Fibroblast of lung (primary cell): ENCODE measurements around the gene OTOP1. TPM values are rescaled to one million over a fixed set of nuclear protein-coding genes. Genes with fewer than 3 reads are reported as not detected.
"Not testable (repeated sequence)": the region's sequence is repeated elsewhere in the genome, so short reads cannot be mapped to it uniquely, and the experiment has no call there.

ENCODE experiments used
- DNase-seq, 2 donors: peaks; one replicate each; pipeline versions ENCODE4 v3.0.0 to v3.0.0-alpha.2; 2010; ENCODE audit warnings: low read depth in 2 of 2
- H2AFZ ChIP-seq: 2 replicates; pipeline ENCODE4 v1.5.1; 2012; ENCODE audit warnings: low read length, control low read depth, inconsistent platforms
- H3K27ac ChIP-seq: 2 replicates; pipeline ENCODE4 v1.5.1; 2011; ENCODE audit warnings: low read length, control low read depth; ENCODE audit not compliant: insufficient read depth
- H3K27me3 ChIP-seq: 2 replicates; pipeline ENCODE4 v1.5.1; 2011; ENCODE audit warnings: mild to moderate bottlenecking, low read length; ENCODE audit not compliant: control insufficient read depth, insufficient read depth
- H3K36me3 ChIP-seq: 2 replicates; pipeline ENCODE4 v1.5.1; 2011; ENCODE audit warnings: low read length; ENCODE audit not compliant: control insufficient read depth, insufficient read depth
- H3K4me1 ChIP-seq: 2 replicates; pipeline ENCODE4 v1.5.1; 2011; ENCODE audit warnings: low read length; ENCODE audit not compliant: control insufficient read depth, insufficient read depth; ENCODE audit errors: extremely low read depth
- H3K4me2 ChIP-seq: 2 replicates; pipeline ENCODE4 v1.5.1; 2011; ENCODE audit warnings: low read length, control low read depth; ENCODE audit not compliant: insufficient read depth; ENCODE audit errors: extremely low read depth
- H3K4me3 ChIP-seq, 4 experiments: fragments of 200-600 bp in 1 of 4; sonication (generic) in 1 of 4; replicated peaks in 1 of 4; 2 replicates each; pipeline ENCODE4 v1.5.1; 2011 to 2016; ENCODE audit warnings: low read length in 4 of 4, low read depth in 3 of 4, mild to moderate bottlenecking in 3 of 4, control low read depth in 2 of 4, inconsistent platforms in 1 of 4, mixed read lengths in 1 of 4; ENCODE audit not compliant: insufficient read depth in 1 of 4; ENCODE audit errors: control extremely low read depth in 1 of 4
- H3K79me2 ChIP-seq: 2 replicates; pipeline ENCODE4 v1.5.1; 2012; ENCODE audit warnings: mild to moderate bottlenecking, low read length, inconsistent platforms; ENCODE audit not compliant: control insufficient read depth, insufficient read depth
- H3K9ac ChIP-seq: 2 replicates; pipeline ENCODE4 v1.5.1; 2011; ENCODE audit warnings: mild to moderate bottlenecking, low read length, control low read depth; ENCODE audit not compliant: insufficient read depth
- H3K9me3 ChIP-seq: 2 replicates; pipeline ENCODE4 v1.5.1; 2012; ENCODE audit warnings: low read depth, low read length; ENCODE audit not compliant: control insufficient read depth, insufficient read depth
- H4K20me1 ChIP-seq: 2 replicates; pipeline ENCODE4 v1.5.1; 2011; ENCODE audit warnings: low read length; ENCODE audit not compliant: control insufficient read depth, insufficient read depth; ENCODE audit errors: extremely low read depth
- EZH2 ChIP-seq: IDR thresholded peaks from 2 replicates; pipeline ENCODE4 v1.5.1; 2012; ENCODE audit warnings: low read length, control low read depth, mild to moderate bottlenecking; ENCODE audit errors: missing control alignments
- polyA plus RNA-seq, 2 donors: library from polyadenylated mRNA; depleted of rRNA in 1 of 2; stranded (reverse) in 1 of 2; unstranded in 1 of 2; fragments of >200 nt; gene quantifications; 2 replicates each; pipeline ENCODE4 v1.2.1, GENCODE V29; 2011 to 2012; ENCODE audit warnings: missing spikeins in 1 of 2
- total RNA-seq: library from RNA; depleted of rRNA; stranded (reverse); fragments of >200 nt; gene quantifications from 2 replicates; pipeline ENCODE4 v1.2.1, GENCODE V29; 2014
- TF ChIP-seq, protein P1 (sequence below), 2 donors: IDR thresholded peaks in 1 of 2; conservative IDR thresholded peaks in 1 of 2; 1 replicate in 1 of 2; 2 replicates in 1 of 2; pipeline ENCODE4 v1.5.1; 2011 to 2012; ENCODE audit warnings: low read length in 2 of 2, control low read depth in 1 of 2, inconsistent platforms in 1 of 2, low read depth in 1 of 2, mild to moderate bottlenecking in 1 of 2

The OTOP1 gene
- total and polyA plus RNA-seq, 2 donors (not counting 1 experiment from before 2014, with no cell fraction given) = not detected

DNA sequence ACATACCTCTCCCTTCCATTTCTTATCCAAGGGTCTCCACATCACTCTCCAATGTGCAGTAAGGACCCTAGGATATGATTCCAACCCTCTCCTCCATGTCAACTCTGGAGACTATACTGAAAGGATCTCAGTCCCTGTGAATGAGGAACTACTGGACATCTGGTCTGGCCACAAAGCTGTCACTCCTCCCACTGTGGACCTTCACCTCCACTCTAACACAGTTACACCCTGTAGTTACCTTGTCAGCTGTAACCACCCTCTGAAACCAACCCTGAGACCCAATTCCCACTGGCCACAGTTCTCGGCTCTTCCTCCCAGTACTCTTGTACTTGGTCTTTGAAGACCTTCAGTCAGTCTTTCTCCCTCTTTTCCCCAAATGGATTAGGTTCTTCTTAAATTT is 18.4 kb upstream of the OTOP1 start:
- H4K20me1 ChIP-seq = no peaks in the 10 kb centered on the region
- no peak overlapping the region for H3K27ac ChIP-seq
- no peak overlapping the region for H3K4me2 ChIP-seq
- TF ChIP-seq, protein P1, sequence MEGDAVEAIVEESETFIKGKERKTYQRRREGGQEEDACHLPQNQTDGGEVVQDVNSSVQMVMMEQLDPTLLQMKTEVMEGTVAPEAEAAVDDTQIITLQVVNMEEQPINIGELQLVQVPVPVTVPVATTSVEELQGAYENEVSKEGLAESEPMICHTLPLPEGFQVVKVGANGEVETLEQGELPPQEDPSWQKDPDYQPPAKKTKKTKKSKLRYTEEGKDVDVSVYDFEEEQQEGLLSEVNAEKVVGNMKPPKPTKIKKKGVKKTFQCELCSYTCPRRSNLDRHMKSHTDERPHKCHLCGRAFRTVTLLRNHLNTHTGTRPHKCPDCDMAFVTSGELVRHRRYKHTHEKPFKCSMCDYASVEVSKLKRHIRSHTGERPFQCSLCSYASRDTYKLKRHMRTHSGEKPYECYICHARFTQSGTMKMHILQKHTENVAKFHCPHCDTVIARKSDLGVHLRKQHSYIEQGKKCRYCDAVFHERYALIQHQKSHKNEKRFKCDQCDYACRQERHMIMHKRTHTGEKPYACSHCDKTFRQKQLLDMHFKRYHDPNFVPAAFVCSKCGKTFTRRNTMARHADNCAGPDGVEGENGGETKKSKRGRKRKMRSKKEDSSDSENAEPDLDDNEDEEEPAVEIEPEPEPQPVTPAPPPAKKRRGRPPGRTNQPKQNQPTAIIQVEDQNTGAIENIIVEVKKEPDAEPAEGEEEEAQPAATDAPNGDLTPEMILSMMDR (conservative IDR thresholded peaks at IDR 0.05 in 1 of 2, IDR thresholded peaks at IDR 0.05 in 1 of 2; ENCODE audit: low read depth in 1 of 2, low read length in 2 of 2) = no peak
- TF ChIP-seq EZH2 = no peak
- H3K4me1 ChIP-seq = peaks cover 4% of the 10 kb centered on the region
- no peak for DNase-seq
- H3K4me3 ChIP-seq = no peak overlapping the region
- peaks cover 6% of the 10 kb centered on the region for H3K36me3 ChIP-seq
- H3K27me3 ChIP-seq = no peaks in the 10 kb centered on the region
- H2AFZ ChIP-seq = no peak overlapping the region
- peaks cover 10% of the 10 kb centered on the region for H3K79me2 ChIP-seq
- no peaks in the 10 kb centered on the region for H3K9me3 ChIP-seq
- H3K9ac ChIP-seq = no peak overlapping the region

DNA sequence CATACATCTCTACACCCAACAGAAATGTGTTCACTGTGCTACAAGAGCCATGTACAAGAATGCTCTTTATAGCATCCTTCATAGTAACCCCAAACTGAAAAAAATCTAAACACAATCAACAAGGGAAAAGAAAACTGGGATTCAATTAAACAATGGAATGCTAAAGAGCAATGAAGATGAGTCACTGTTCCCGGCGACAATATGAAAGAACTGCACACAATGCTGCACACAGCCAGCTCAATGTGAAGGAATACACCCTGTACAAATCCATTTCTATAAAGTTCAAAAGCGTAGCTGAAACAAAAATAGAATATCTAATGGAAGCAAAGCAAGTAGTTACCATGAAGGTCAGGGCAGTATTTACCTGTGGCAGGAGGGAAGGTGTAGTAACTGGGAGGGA is 12.8 kb upstream of the OTOP1 start:
- H3K9me3 ChIP-seq, H2AFZ ChIP-seq, H4K20me1 ChIP-seq, H3K27ac ChIP-seq, DNase-seq, H3K4me1 ChIP-seq, H3K4me3 ChIP-seq, H3K9ac ChIP-seq, H3K27me3 ChIP-seq, H3K79me2 ChIP-seq, H3K36me3 ChIP-seq, H3K4me2 ChIP-seq: not testable (repeated sequence)

DNA sequence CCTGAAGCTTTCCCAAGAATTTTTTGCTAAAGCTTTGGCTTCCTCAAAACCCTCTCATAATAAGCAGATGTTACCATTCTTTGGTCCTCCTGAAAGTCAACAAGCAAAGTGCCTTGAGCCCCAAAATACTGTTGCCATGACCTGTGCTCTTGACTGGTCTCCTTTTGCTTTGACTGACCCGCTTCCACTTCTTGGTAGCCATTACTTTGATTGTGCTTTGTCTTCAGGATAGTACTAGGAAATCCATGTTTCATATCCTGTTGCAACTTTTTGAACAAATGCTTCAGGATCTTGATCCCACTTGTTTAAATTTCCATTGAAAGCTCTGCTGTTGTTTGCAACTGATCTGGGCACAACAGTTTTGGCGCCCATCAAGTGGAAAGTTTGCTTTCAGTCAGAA is 6.9 kb upstream of the OTOP1 start:
- H4K20me1 ChIP-seq = no peaks in the 10 kb centered on the region
- H3K4me1 ChIP-seq = no peaks in the 10 kb centered on the region
- H3K36me3 ChIP-seq = no peaks in the 10 kb centered on the region
- peaks cover under 1% of the 10 kb centered on the region for H3K27me3 ChIP-seq
- H3K27ac ChIP-seq = no peak overlapping the region
- no peak overlapping the region for H3K4me2 ChIP-seq
- H2AFZ ChIP-seq = no peak overlapping the region
- no peaks in the 10 kb centered on the region for H3K79me2 ChIP-seq
- no peaks in the 10 kb centered on the region for H3K9me3 ChIP-seq
- no peak overlapping the region for H3K9ac ChIP-seq
- TF ChIP-seq, protein P1 (conservative IDR thresholded peaks at IDR 0.05 in 1 of 2, IDR thresholded peaks at IDR 0.05 in 1 of 2; ENCODE audit: low read depth in 1 of 2, low read length in 2 of 2) = no peak
- no peak for TF ChIP-seq EZH2
- no peak overlapping the region for H3K4me3 ChIP-seq
- DNase-seq = no peak

DNA sequence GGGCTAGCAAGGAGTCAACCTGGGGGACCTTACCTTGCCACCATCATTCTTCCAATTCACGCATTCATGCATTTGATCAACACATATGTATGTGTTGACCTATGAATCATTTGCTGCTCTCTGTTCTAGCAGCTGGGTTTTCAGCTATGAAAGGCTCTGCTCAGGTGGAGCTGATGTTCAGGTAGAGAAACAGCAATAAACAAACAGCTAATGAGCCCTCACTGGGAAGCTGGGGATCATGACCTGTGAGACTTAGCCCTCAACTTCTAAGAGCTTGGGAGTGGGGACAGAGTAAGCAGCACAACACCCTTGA is 1.6 kb upstream of the OTOP1 start:
- no peaks in the 10 kb centered on the region for H3K79me2 ChIP-seq
- H3K4me1 ChIP-seq = no peaks in the 10 kb centered on the region
- H3K4me2 ChIP-seq = no peak overlapping the region
- H3K27ac ChIP-seq = no peak overlapping the region
- TF ChIP-seq, protein P1 (conservative IDR thresholded peaks at IDR 0.05 in 1 of 2, IDR thresholded peaks at IDR 0.05 in 1 of 2; ENCODE audit: low read depth in 1 of 2, low read length in 2 of 2) = no peak
- TF ChIP-seq EZH2 = no peak
- H4K20me1 ChIP-seq = no peaks in the 10 kb centered on the region
- H3K27me3 ChIP-seq = peaks cover 27% of the 10 kb centered on the region
- no peak for DNase-seq
- no peak overlapping the region for H2AFZ ChIP-seq
- no peaks in the 10 kb centered on the region for H3K9me3 ChIP-seq
- no peak overlapping the region for H3K9ac ChIP-seq
- H3K4me3 ChIP-seq = no peak overlapping the region
- H3K36me3 ChIP-seq = no peaks in the 10 kb centered on the region
